Gastrocnemius medialis (tissue), 4 donors: ENCODE results near the gene RNLS.

Experiments used
- POLR2A ChIP-seq, 2 donors: fragments of 450-650 bp; IDR thresholded peaks; one replicate each; pipeline ENCODE4 v1.6.1; 2017; ENCODE audit warnings: antibody characterized with exemption in 2 of 2, mild to moderate bottlenecking in 2 of 2, moderate library complexity in 2 of 2
- TF ChIP-seq, protein P1 (sequence below), 5 experiments: fragments of 450-650 bp in 3 of 5; fragments of 200-600 bp in 2 of 5; sonication (generic) in 2 of 5; IDR thresholded peaks in 4 of 5; conservative IDR thresholded peaks in 1 of 5; 1 replicate in 4 of 5; 2 replicates in 1 of 5; pipeline ENCODE4 v1.5.1; 2016 to 2019; ENCODE audit warnings: antibody characterized with exemption in 5 of 5, mild to moderate bottlenecking in 3 of 5, moderate library complexity in 3 of 5

DNA sequence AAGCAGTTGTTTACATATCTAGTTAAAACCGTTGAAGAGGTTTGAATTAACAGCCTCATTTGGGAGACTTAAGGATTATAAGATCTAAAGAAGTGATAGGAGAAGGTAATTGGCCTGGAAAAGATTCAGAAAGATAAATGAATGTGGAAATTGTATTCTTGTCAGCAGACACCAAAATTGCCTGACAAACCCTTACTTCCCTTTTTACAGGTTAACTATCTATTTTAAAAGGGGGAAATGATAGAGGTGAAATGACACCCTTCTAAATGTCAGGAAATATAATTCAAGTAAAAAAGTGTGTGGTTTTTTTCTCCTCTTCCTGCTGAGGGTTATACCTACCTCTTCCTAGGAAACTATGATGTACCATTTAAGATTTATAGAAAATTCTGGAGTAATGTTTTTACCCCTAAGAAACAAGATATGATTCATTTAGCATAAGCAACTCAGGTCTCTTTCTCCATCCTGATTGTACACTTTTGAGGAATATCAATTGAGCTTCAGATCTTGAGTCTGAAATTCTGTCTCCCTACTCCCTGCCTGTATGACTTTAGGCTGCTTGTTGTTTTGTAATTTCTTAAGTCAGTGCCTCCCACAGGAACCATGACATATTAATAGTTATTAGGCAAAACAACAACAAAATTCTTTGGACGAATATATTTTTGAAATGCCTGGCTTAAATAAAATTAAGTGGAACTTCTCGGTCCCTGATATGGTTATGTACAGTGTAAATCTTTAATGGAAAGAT is 250.4 kb downstream of the RNLS start:
- TF ChIP-seq, protein P1, sequence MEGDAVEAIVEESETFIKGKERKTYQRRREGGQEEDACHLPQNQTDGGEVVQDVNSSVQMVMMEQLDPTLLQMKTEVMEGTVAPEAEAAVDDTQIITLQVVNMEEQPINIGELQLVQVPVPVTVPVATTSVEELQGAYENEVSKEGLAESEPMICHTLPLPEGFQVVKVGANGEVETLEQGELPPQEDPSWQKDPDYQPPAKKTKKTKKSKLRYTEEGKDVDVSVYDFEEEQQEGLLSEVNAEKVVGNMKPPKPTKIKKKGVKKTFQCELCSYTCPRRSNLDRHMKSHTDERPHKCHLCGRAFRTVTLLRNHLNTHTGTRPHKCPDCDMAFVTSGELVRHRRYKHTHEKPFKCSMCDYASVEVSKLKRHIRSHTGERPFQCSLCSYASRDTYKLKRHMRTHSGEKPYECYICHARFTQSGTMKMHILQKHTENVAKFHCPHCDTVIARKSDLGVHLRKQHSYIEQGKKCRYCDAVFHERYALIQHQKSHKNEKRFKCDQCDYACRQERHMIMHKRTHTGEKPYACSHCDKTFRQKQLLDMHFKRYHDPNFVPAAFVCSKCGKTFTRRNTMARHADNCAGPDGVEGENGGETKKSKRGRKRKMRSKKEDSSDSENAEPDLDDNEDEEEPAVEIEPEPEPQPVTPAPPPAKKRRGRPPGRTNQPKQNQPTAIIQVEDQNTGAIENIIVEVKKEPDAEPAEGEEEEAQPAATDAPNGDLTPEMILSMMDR (IDR thresholded peaks at IDR 0.05 in 4 of 5, conservative IDR thresholded peaks at IDR 0.05 in 1 of 5), result no peak
- no peak for TF ChIP-seq POLR2A (IDR thresholded peaks at IDR 0.05)
